ENCODE results near the gene LRRC56.

Gene LRRC56

GRCh38 chr11:595400-595799 lies 58.1 kb downstream of the LRRC56 start:
- no peak overlapping the region for H3K4me3 ChIP-seq (ENCODE audit: low read depth, low read length)
- in situ Hi-C loops (cut with HindIII; ENCODE audit: low sequenced_read_pairs), result no loop called here
- no peak for DNase-seq (ENCODE audit: low read depth, low spot score)
- no peak for TF ChIP-seq CTCF (IDR thresholded peaks at IDR 0.05; ENCODE audit: low read depth, low read length)

- DNase-seq (ENCODE audit: low read depth, low spot score), result no peak
- TF ChIP-seq CTCF (IDR thresholded peaks at IDR 0.05; ENCODE audit: low read depth, low read length), result no peak
- no peak overlapping the region for H3K4me3 ChIP-seq (ENCODE audit: low read depth, low read length)
- in situ Hi-C loops (cut with HindIII; ENCODE audit: low sequenced_read_pairs), result no loop called here
Observed at GRCh38 chr11:596374-596773, 59.0 kb downstream of the LRRC56 start.

GRCh38 chr11:597166-597725 lies 59.9 kb downstream of the LRRC56 start:
- no peak for TF ChIP-seq CTCF (IDR thresholded peaks at IDR 0.05; ENCODE audit: low read depth, low read length)
- DNase-seq (ENCODE audit: low read depth, low spot score), result no peak
- in situ Hi-C loops (cut with HindIII; ENCODE audit: low sequenced_read_pairs), result no loop called here
- H3K4me3 ChIP-seq (ENCODE audit: low read depth, low read length), result no peak overlapping the region

GRCh38 chr11:598005-598680 lies 60.8 kb downstream of the LRRC56 start:
- in situ Hi-C loops (cut with HindIII; ENCODE audit: low sequenced_read_pairs), result no loop called here
- no peak for TF ChIP-seq CTCF (IDR thresholded peaks at IDR 0.05; ENCODE audit: low read depth, low read length)
- H3K4me3 ChIP-seq (ENCODE audit: low read depth, low read length), result no peak overlapping the region
- DNase-seq (ENCODE audit: low read depth, low spot score), result no peak

- no peak overlapping the region for H3K4me3 ChIP-seq (ENCODE audit: low read depth, low read length)
- DNase-seq (ENCODE audit: low read depth, low spot score), result no peak
- in situ Hi-C loops (cut with HindIII; ENCODE audit: low sequenced_read_pairs), result no loop called here
- no peak for TF ChIP-seq CTCF (IDR thresholded peaks at IDR 0.05; ENCODE audit: low read depth, low read length)
Observed at GRCh38 chr11:601573-602245, 64.4 kb downstream of the LRRC56 start.

- TF ChIP-seq CTCF (IDR thresholded peaks at IDR 0.05; ENCODE audit: low read depth, low read length), result no peak
- no peak for DNase-seq (ENCODE audit: low read depth, low spot score)
- H3K4me3 ChIP-seq (ENCODE audit: low read depth, low read length), result no peak overlapping the region
- in situ Hi-C loops (cut with HindIII; ENCODE audit: low sequenced_read_pairs), result no loop called here
Observed at GRCh38 chr11:603154-603553, 65.8 kb downstream of the LRRC56 start.
